CD4-positive, CD25-positive, alpha-beta regulatory T cell (primary cell): ENCODE data around the gene LMNTD1. TPM values are rescaled to one million over a fixed set of nuclear protein-coding genes. Genes with fewer than 3 reads are reported as not detected.
"Not testable (repeated sequence)": the region's sequence is repeated elsewhere in the genome, so short reads cannot be mapped to it uniquely, and the experiment has no call there.

Experiments used
- ATAC-seq, 2 donors: fragments of 150-1000 bp; cut with Tn5 transposase; one replicate each; pipeline ENCODE4 v1.10.0; 2021; ENCODE audit warnings: low read depth in 2 of 2, moderate number of reproducible peaks in 2 of 2, moderate library complexity in 1 of 2
- DNase-seq, 3 donors: peaks; one replicate each; pipeline versions ENCODE4 v3.0.0 to v3.0.0-alpha.2; 2012 to 2022; ENCODE audit warnings: mixed read lengths in 1 of 3
- H3K27ac ChIP-seq: one replicate; pipeline ENCODE4 v1.7.0; 2013; ENCODE audit warnings: mild to moderate bottlenecking, low read length; ENCODE audit not compliant: insufficient read depth, poor library complexity, severe bottlenecking
- H3K27me3 ChIP-seq: one replicate; pipeline ENCODE4 v1.7.0; 2013; ENCODE audit warnings: low read length; ENCODE audit not compliant: control insufficient read depth, insufficient read depth
- H3K36me3 ChIP-seq: one replicate; pipeline ENCODE4 v1.7.0; 2013; ENCODE audit warnings: mild to moderate bottlenecking, low read length, moderate library complexity; ENCODE audit not compliant: control insufficient read depth, insufficient read depth
- H3K4me1 ChIP-seq: 2 replicates; pipeline ENCODE4 v1.7.0; 2013; ENCODE audit warnings: mild to moderate bottlenecking, low read length; ENCODE audit not compliant: insufficient read depth, control insufficient read depth, poor library complexity, severe bottlenecking
- H3K4me3 ChIP-seq: one replicate; pipeline ENCODE4 v1.7.0; 2013; ENCODE audit warnings: low read depth, mild to moderate bottlenecking, low read length, moderate library complexity
- H3K9me3 ChIP-seq, 2 experiments: 1 replicate in 1 of 2; 2 replicates in 1 of 2; pipeline ENCODE4 v1.7.0; 2013; ENCODE audit warnings: low read length in 2 of 2, mild to moderate bottlenecking in 1 of 2, moderate library complexity in 1 of 2; ENCODE audit not compliant: control insufficient read depth in 2 of 2
- H3K27ac Mint-ChIP-seq, 3 donors: one replicate each; pipeline ENCODE4 v1.8.0; 2020 to 2022; ENCODE audit warnings: mild to moderate bottlenecking in 3 of 3, mixed read lengths in 3 of 3, moderate library complexity in 2 of 3
- H3K27me3 Mint-ChIP-seq: one replicate; pipeline ENCODE4 v1.8.0; 2022; ENCODE audit warnings: mild to moderate bottlenecking, mixed read lengths
- H3K36me3 Mint-ChIP-seq: one replicate; pipeline ENCODE4 v1.8.0; 2020; ENCODE audit warnings: mixed read lengths
- H3K4me1 Mint-ChIP-seq, 4 donors: one replicate each; pipeline ENCODE4 v1.8.0; 2020 to 2022; ENCODE audit warnings: mixed read lengths in 4 of 4, mild to moderate bottlenecking in 1 of 4
- H3K4me3 Mint-ChIP-seq, 4 donors: one replicate each; pipeline ENCODE4 v1.8.0; 2020 to 2022; ENCODE audit warnings: mild to moderate bottlenecking in 4 of 4, mixed read lengths in 4 of 4, moderate library complexity in 3 of 4
- H3K9me3 Mint-ChIP-seq, 7 donors: one replicate each; pipeline ENCODE4 v1.8.0; 2020 to 2022; ENCODE audit warnings: mixed read lengths in 7 of 7, mild to moderate bottlenecking in 3 of 7, moderate library complexity in 2 of 7
- polyA plus RNA-seq, 4 donors: library from polyadenylated mRNA; unstranded; fragments of 300-500 nt; fragmentation: Illumina TruSeq; gene quantifications; one replicate each; pipeline ENCODE4 v1.2.3, GENCODE V29; 2021
- total RNA-seq: library from RNA; stranded (reverse); gene quantifications from one replicate; pipeline ENCODE4 v1.2.3, GENCODE V29; 2022

Gene LMNTD1
- total and polyA plus RNA-seq, 5 donors from 2014 or later, result not detected

GRCh38 chr12:25435431-25435830, 117.7 kb downstream of the LMNTD1 start:
- no peak overlapping the region for H3K27ac ChIP-seq
- no peaks in the 10 kb centered on the region for H3K9me3 ChIP-seq
- Mint-ChIP-seq H3K4me1 (peaks cover 4 to 6% (median 5%) of the 10 kb centered on the region in 4 donors), H3K9me3 (peaks cover 0 to 2% (median 0%) of the 10 kb centered on the region in 7 donors), H3K27me3 (peaks cover 24% of the 10 kb centered on the region), H3K27ac (no peak overlapping the region), H3K36me3 (no peaks in the 10 kb centered on the region), H3K4me3 (no peak overlapping the region)
- DNase-seq (no peak), ATAC-seq (no peak)
- peaks cover 2% of the 10 kb centered on the region for H3K27me3 ChIP-seq
- H3K36me3 ChIP-seq, result no peaks in the 10 kb centered on the region
- H3K4me1 ChIP-seq, result no peaks in the 10 kb centered on the region
- no peak overlapping the region for H3K4me3 ChIP-seq

- Mint-ChIP-seq H3K27ac (no peak overlapping the region), H3K9me3 (peaks cover 0 to 3% (median 0%) of the 10 kb centered on the region in 7 donors), H3K27me3 (peaks cover 28% of the 10 kb centered on the region), H3K4me3 (no peak overlapping the region), H3K36me3 (no peaks in the 10 kb centered on the region), H3K4me1 (peaks cover 4 to 6% (median 5%) of the 10 kb centered on the region in 4 donors)
- Histone ChIP-seq H3K36me3 (no peaks in the 10 kb centered on the region), H3K4me3 (no peak overlapping the region), H3K27me3 (peaks cover 2% of the 10 kb centered on the region), H3K4me1 (no peaks in the 10 kb centered on the region), H3K27ac (no peak overlapping the region), H3K9me3 (no peaks in the 10 kb centered on the region)
- ATAC-seq, result no peak
- no peak for DNase-seq
These were observed 118.6 kb downstream of the LMNTD1 start for GRCh38 chr12:25434515-25434914.

GRCh38 chr12:25433581-25434325, 119.3 kb downstream of the LMNTD1 start:
- no peaks in the 10 kb centered on the region for H3K9me3 ChIP-seq
- H3K36me3 Mint-ChIP-seq, result no peaks in the 10 kb centered on the region
- DNase-seq (no peak), ATAC-seq (no peak)
- H3K4me3 Mint-ChIP-seq, result no peak overlapping the region
- no peaks in the 10 kb centered on the region for H3K4me1 ChIP-seq
- no peak overlapping the region for H3K27ac ChIP-seq
- H3K27ac Mint-ChIP-seq, result no peak overlapping the region
- H3K27me3 Mint-ChIP-seq, result peaks cover 28% of the 10 kb centered on the region
- no peaks in the 10 kb centered on the region for H3K36me3 ChIP-seq
- peaks cover 2% of the 10 kb centered on the region for H3K27me3 ChIP-seq
- peaks cover 0 to 3% (median 0%) of the 10 kb centered on the region in 7 donors for H3K9me3 Mint-ChIP-seq
- H3K4me1 Mint-ChIP-seq, result peaks cover 4 to 8% (median 6%) of the 10 kb centered on the region in 4 donors
- H3K4me3 ChIP-seq, result no peak overlapping the region

GRCh38 chr12:25433024-25433423, 120.1 kb downstream of the LMNTD1 start:
- no peaks in the 10 kb centered on the region for H3K36me3 ChIP-seq
- Mint-ChIP-seq H3K27me3 (peaks cover 28% of the 10 kb centered on the region), H3K36me3 (no peaks in the 10 kb centered on the region), H3K27ac (no peak overlapping the region), H3K9me3 (peaks cover 0 to 3% (median 0%) of the 10 kb centered on the region in 7 donors), H3K4me3 (no peak overlapping the region), H3K4me1 (peaks cover 4 to 8% (median 6%) of the 10 kb centered on the region in 4 donors)
- ATAC-seq (no peak), DNase-seq (no peak)
- H3K27ac ChIP-seq, result no peak overlapping the region
- H3K4me3 ChIP-seq, result no peak overlapping the region
- H3K4me1 ChIP-seq, result no peaks in the 10 kb centered on the region
- H3K9me3 ChIP-seq, result no peaks in the 10 kb centered on the region
- H3K27me3 ChIP-seq, result peaks cover 2% of the 10 kb centered on the region

- no peak overlapping the region for H3K27ac Mint-ChIP-seq
- ATAC-seq (no peak), DNase-seq (no peak)
- no peaks in the 10 kb centered on the region for H3K9me3 ChIP-seq
- H3K4me1 ChIP-seq, result no peaks in the 10 kb centered on the region
- H3K27ac ChIP-seq, result no peak overlapping the region
- peaks cover 2% of the 10 kb centered on the region for H3K27me3 ChIP-seq
- H3K4me1 Mint-ChIP-seq, result peaks cover 0 to 4% (median 0%) of the 10 kb centered on the region in 4 donors
- peaks cover 17% of the 10 kb centered on the region for H3K27me3 Mint-ChIP-seq
- H3K36me3 Mint-ChIP-seq, result no peaks in the 10 kb centered on the region
- no peak overlapping the region for H3K4me3 Mint-ChIP-seq
- H3K4me3 ChIP-seq, result no peak overlapping the region
- peaks cover 0 to 2% (median 0%) of the 10 kb centered on the region in 7 donors for H3K9me3 Mint-ChIP-seq
- no peaks in the 10 kb centered on the region for H3K36me3 ChIP-seq
These were observed 125.5 kb downstream of the LMNTD1 start for GRCh38 chr12:25427337-25428249.

GRCh38 chr12:25426821-25427220, 126.3 kb downstream of the LMNTD1 start:
- not testable (repeated sequence) for ATAC-seq, H3K9me3 Mint-ChIP-seq, DNase-seq, H3K4me3 Mint-ChIP-seq, H3K9me3 ChIP-seq, H3K36me3 Mint-ChIP-seq, H3K27ac ChIP-seq, H3K4me3 ChIP-seq, H3K4me1 Mint-ChIP-seq, H3K36me3 ChIP-seq, H3K4me1 ChIP-seq, H3K27ac Mint-ChIP-seq, H3K27me3 ChIP-seq
- H3K27me3 Mint-ChIP-seq, result peaks cover 14% of the 10 kb centered on the region
